ENCODE data around the gene RNF125.

Gene RNF125

DNA sequence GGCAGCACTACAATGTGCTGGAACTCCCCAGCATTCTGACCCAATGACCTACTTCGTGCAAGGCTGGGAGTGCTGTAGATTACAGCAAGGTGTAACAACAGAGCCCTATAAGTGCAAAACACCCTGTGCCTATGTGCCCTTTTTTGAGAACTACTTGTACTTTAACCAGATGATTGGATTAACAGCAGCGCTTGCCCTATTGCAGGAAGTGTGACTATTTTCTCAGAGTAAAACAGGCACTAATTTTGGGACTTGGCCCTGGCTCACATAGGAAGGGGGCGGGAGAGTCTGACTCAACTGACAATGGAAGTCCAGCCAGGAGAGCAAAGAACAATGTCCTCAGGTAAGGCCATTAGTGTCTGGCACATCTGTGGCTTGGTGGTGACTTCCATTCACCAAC, 35.6 kb upstream of the RNF125 start:
- H3K79me1 ChIP-seq (replicated peaks; ENCODE audit: low read length, poor library complexity, severe bottlenecking): no peaks in the 10 kb centered on the region
- H2BK12ac ChIP-seq (ENCODE audit: low read length in 2 of 2): no peak overlapping the region
- peaks cover 2% of the 10 kb centered on the region for H3K9me3 ChIP-seq (ENCODE audit: control insufficient read depth, low read length)
- WGBS: 88% methylated on average over 3 of the region's 3 CpGs
- no peak for DNase-seq
- H3K36me3 ChIP-seq (ENCODE audit: control insufficient read depth in 1 of 2, insufficient read depth in 2 of 2, low read depth in 1 of 2, low read length in 2 of 2): no peaks in the 10 kb centered on the region
- H2BK15ac ChIP-seq (ENCODE audit: low read depth, poor library complexity, severe bottlenecking): no peak overlapping the region
- H3K4me3 ChIP-seq (ENCODE audit: insufficient read depth in 1 of 2, low read depth in 1 of 2, low read length in 2 of 2): no peak overlapping the region
- no peak overlapping the region for H2BK5ac ChIP-seq (ENCODE audit: low read depth, low read length, poor library complexity, severe bottlenecking)
- no peak overlapping the region for H3K4ac ChIP-seq (ENCODE audit: low read depth in 1 of 2, low read length in 2 of 2)
- no peak overlapping the region for H4K91ac ChIP-seq (ENCODE audit: low read length)
- no peak overlapping the region for H2AFZ ChIP-seq (ENCODE audit: low read depth, low read length)
- H2AK5ac ChIP-seq (ENCODE audit: low read length, severe bottlenecking): no peak overlapping the region
- no peak overlapping the region for H2BK120ac ChIP-seq (ENCODE audit: low read depth, low read length)
- H3K18ac ChIP-seq (ENCODE audit: low read depth in 1 of 2, low read length in 2 of 2): no peak overlapping the region
- no peak overlapping the region for H4K8ac ChIP-seq (ENCODE audit: low read length)
- H3K9ac ChIP-seq (ENCODE audit: low read length): no peak overlapping the region
- H3K14ac ChIP-seq (ENCODE audit: low read length in 2 of 2): no peak overlapping the region
- no peak overlapping the region for H3K27ac ChIP-seq (ENCODE audit: low read length, poor library complexity, severe bottlenecking)
- no peaks in the 10 kb centered on the region for H3K4me1 ChIP-seq (ENCODE audit: control insufficient read depth, insufficient read depth, low read depth, low read length)
- no peaks in the 10 kb centered on the region for H3K27me3 ChIP-seq (ENCODE audit: control insufficient read depth in 1 of 2, insufficient read depth in 1 of 2, low read length in 2 of 2)
- no peak overlapping the region for H3K23ac ChIP-seq (ENCODE audit: low read length in 2 of 2)
- H3K4me2 ChIP-seq (ENCODE audit: low read length, poor library complexity, severe bottlenecking): no peak overlapping the region

DNA sequence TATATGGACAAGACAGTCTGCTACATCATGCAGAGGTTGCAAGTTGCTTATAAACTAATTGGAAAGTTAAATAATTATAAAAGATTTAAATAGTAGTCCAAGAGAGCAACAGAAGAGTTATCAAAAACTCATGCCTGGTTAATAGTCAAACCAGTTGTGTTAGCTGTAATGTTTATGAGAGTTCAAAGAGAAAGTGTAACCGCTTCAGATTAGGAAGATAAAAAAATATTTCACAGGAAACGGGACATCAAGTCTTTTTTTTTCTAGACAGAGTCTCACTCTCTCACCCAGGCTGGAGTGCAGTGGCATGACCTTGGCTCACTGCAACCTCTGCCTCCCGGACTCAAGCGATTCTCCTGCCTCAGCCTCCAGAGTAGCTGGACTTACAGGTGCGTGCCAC, 34.6 kb upstream of the RNF125 start:
- no peak overlapping the region for H2AK5ac ChIP-seq (ENCODE audit: low read length, severe bottlenecking)
- H2BK5ac ChIP-seq (ENCODE audit: low read depth, low read length, poor library complexity, severe bottlenecking): no peak overlapping the region
- no peak overlapping the region for H2BK15ac ChIP-seq (ENCODE audit: low read depth, poor library complexity, severe bottlenecking)
- H3K4me1 ChIP-seq (ENCODE audit: control insufficient read depth, insufficient read depth, low read depth, low read length): no peaks in the 10 kb centered on the region
- H3K14ac ChIP-seq (ENCODE audit: low read length in 2 of 2): no peak overlapping the region
- DNase-seq: no peak
- no peaks in the 10 kb centered on the region for H3K27me3 ChIP-seq (ENCODE audit: control insufficient read depth in 1 of 2, insufficient read depth in 1 of 2, low read length in 2 of 2)
- peaks cover under 1% of the 10 kb centered on the region for H3K9me3 ChIP-seq (ENCODE audit: control insufficient read depth, low read length)
- no peak overlapping the region for H3K18ac ChIP-seq (ENCODE audit: low read depth in 1 of 2, low read length in 2 of 2)
- 98% methylated on average over 5 of the region's 5 CpGs for WGBS
- no peak overlapping the region for H3K9ac ChIP-seq (ENCODE audit: low read length)
- H2AFZ ChIP-seq (ENCODE audit: low read depth, low read length): no peak overlapping the region
- H3K4ac ChIP-seq (ENCODE audit: low read depth in 1 of 2, low read length in 2 of 2): no peak overlapping the region
- no peak overlapping the region for H2BK12ac ChIP-seq (ENCODE audit: low read length in 2 of 2)
- H3K79me1 ChIP-seq (replicated peaks; ENCODE audit: low read length, poor library complexity, severe bottlenecking): no peaks in the 10 kb centered on the region
- no peak overlapping the region for H4K8ac ChIP-seq (ENCODE audit: low read length)
- H4K91ac ChIP-seq (ENCODE audit: low read length): no peak overlapping the region
- H3K27ac ChIP-seq (ENCODE audit: low read length, poor library complexity, severe bottlenecking): no peak overlapping the region
- no peak overlapping the region for H3K4me2 ChIP-seq (ENCODE audit: low read length, poor library complexity, severe bottlenecking)
- no peak overlapping the region for H2BK120ac ChIP-seq (ENCODE audit: low read depth, low read length)
- no peaks in the 10 kb centered on the region for H3K36me3 ChIP-seq (ENCODE audit: control insufficient read depth in 1 of 2, insufficient read depth in 2 of 2, low read depth in 1 of 2, low read length in 2 of 2)
- H3K4me3 ChIP-seq (ENCODE audit: insufficient read depth in 1 of 2, low read depth in 1 of 2, low read length in 2 of 2): no peak overlapping the region
- H3K23ac ChIP-seq (ENCODE audit: low read length in 2 of 2): no peak overlapping the region

DNA sequence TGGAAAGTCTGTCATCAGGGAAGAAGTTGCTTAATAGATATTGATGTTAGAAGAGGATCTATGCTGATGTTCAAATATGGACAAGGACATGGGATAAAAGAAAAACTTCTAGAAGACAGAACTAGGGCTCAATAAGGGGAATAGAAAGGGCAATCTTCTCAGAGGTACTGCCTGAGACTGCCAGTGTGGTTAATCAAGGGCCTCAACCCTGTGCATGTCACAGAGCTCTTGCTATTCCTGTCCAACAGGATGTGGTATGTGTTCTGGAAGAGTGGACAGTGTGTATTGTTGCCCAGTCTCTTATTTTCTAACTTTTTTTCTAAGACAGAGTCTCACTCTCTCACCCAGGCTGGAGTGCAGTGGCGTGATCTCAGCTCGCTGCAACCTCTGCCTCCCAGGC, 27.8 kb upstream of the RNF125 start:
- no peaks in the 10 kb centered on the region for H3K9me3 ChIP-seq (ENCODE audit: control insufficient read depth, low read length)
- no peak overlapping the region for H2BK12ac ChIP-seq (ENCODE audit: low read length in 2 of 2)
- 92% methylated on average over 2 of the region's 2 CpGs for WGBS

DNA sequence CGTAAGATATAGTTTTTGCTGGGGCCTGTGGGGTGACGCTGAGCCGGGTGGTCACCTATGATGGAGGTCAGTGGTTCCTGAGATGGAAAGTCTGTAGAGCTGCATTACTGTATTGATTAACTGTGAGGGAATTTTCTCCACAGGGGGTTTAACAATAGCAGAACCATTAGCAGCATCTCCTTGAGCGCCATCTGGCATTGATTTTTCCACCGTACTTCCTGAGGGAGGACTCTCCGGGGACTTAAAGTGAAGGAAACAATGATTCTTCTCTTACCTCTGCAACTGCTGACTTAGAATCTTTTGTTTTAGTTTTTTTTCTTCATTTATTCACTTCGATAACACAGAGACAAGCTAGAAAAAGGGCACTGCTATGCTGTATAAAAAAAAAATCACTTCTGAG, 22.6 kb upstream of the RNF125 start:
- Histone ChIP-seq H2BK15ac (ENCODE audit: low read depth, poor library complexity, severe bottlenecking) (no peak overlapping the region), H3K79me1 (replicated peaks; ENCODE audit: low read length, poor library complexity, severe bottlenecking) (no peaks in the 10 kb centered on the region), H3K9ac (ENCODE audit: low read length) (no peak overlapping the region), H4K8ac (ENCODE audit: low read length) (no peak overlapping the region), H3K36me3 (ENCODE audit: control insufficient read depth in 1 of 2, insufficient read depth in 2 of 2, low read depth in 1 of 2, low read length in 2 of 2) (no peaks in the 10 kb centered on the region), H3K4me1 (ENCODE audit: control insufficient read depth, insufficient read depth, low read depth, low read length) (peaks cover 5% of the 10 kb centered on the region), H3K14ac (ENCODE audit: low read length in 2 of 2) (no peak overlapping the region), H2AFZ (ENCODE audit: low read depth, low read length) (no peak overlapping the region), H3K23ac (ENCODE audit: low read length in 2 of 2) (no peak overlapping the region), H2BK120ac (ENCODE audit: low read depth, low read length) (no peak overlapping the region), H3K4me3 (ENCODE audit: insufficient read depth in 1 of 2, low read depth in 1 of 2, low read length in 2 of 2) (no peak overlapping the region), H3K27ac (ENCODE audit: low read length, poor library complexity, severe bottlenecking) (no peak overlapping the region), H2BK5ac (ENCODE audit: low read depth, low read length, poor library complexity, severe bottlenecking) (no peak overlapping the region), H3K4ac (ENCODE audit: low read depth in 1 of 2, low read length in 2 of 2) (no peak overlapping the region), H2BK12ac (ENCODE audit: low read length in 2 of 2) (no peak overlapping the region), H3K18ac (ENCODE audit: low read depth in 1 of 2, low read length in 2 of 2) (no peak overlapping the region), H2AK5ac (ENCODE audit: low read length, severe bottlenecking) (no peak overlapping the region), H3K4me2 (ENCODE audit: low read length, poor library complexity, severe bottlenecking) (no peak overlapping the region), H3K9me3 (ENCODE audit: control insufficient read depth, low read length) (no peaks in the 10 kb centered on the region), H3K27me3 (ENCODE audit: control insufficient read depth in 1 of 2, insufficient read depth in 1 of 2, low read length in 2 of 2) (no peaks in the 10 kb centered on the region), H4K91ac (ENCODE audit: low read length) (no peak overlapping the region)
- no peak for DNase-seq
- WGBS: 90% methylated on average over 6 of the region's 7 CpGs

More for the DNA sequence above, 27.8 kb upstream of the RNF125 start:
- H2BK5ac ChIP-seq (ENCODE audit: low read depth, low read length, poor library complexity, severe bottlenecking): no peak overlapping the region
- no peak overlapping the region for H3K4me2 ChIP-seq (ENCODE audit: low read length, poor library complexity, severe bottlenecking)
- no peak overlapping the region for H3K18ac ChIP-seq (ENCODE audit: low read depth in 1 of 2, low read length in 2 of 2)
- no peak overlapping the region for H4K8ac ChIP-seq (ENCODE audit: low read length)
- no peak overlapping the region for H4K91ac ChIP-seq (ENCODE audit: low read length)
- no peaks in the 10 kb centered on the region for H3K79me1 ChIP-seq (replicated peaks; ENCODE audit: low read length, poor library complexity, severe bottlenecking)
- H3K4me3 ChIP-seq (ENCODE audit: insufficient read depth in 1 of 2, low read depth in 1 of 2, low read length in 2 of 2): no peak overlapping the region
- no peaks in the 10 kb centered on the region for H3K27me3 ChIP-seq (ENCODE audit: control insufficient read depth in 1 of 2, insufficient read depth in 1 of 2, low read length in 2 of 2)
- no peak overlapping the region for H2AFZ ChIP-seq (ENCODE audit: low read depth, low read length)
- no peak overlapping the region for H3K27ac ChIP-seq (ENCODE audit: low read length, poor library complexity, severe bottlenecking)
- H2BK15ac ChIP-seq (ENCODE audit: low read depth, poor library complexity, severe bottlenecking): no peak overlapping the region
- no peak overlapping the region for H3K23ac ChIP-seq (ENCODE audit: low read length in 2 of 2)
- no peaks in the 10 kb centered on the region for H3K36me3 ChIP-seq (ENCODE audit: control insufficient read depth in 1 of 2, insufficient read depth in 2 of 2, low read depth in 1 of 2, low read length in 2 of 2)
- DNase-seq: no peak
- no peak overlapping the region for H3K4ac ChIP-seq (ENCODE audit: low read depth in 1 of 2, low read length in 2 of 2)
- H2BK120ac ChIP-seq (ENCODE audit: low read depth, low read length): no peak overlapping the region
- peaks cover 5% of the 10 kb centered on the region for H3K4me1 ChIP-seq (ENCODE audit: control insufficient read depth, insufficient read depth, low read depth, low read length)
- no peak overlapping the region for H3K14ac ChIP-seq (ENCODE audit: low read length in 2 of 2)
- H3K9ac ChIP-seq (ENCODE audit: low read length): no peak overlapping the region
- no peak overlapping the region for H2AK5ac ChIP-seq (ENCODE audit: low read length, severe bottlenecking)
